Neural cell (in vitro differentiated cells): ENCODE measurements around the gene SMIM10L2A. TPM values are rescaled to one million over a fixed set of nuclear protein-coding genes. Genes with fewer than 3 reads are reported as not detected.

Source experiments
- H2AFZ ChIP-seq: fragments of 200-600, 300-800 bp; sonication (generic), shearing (Covaris generic); 2 replicates; pipeline ENCODE4 v1.6.0; 2014; ENCODE audit warnings: low read depth, mild to moderate bottlenecking, antibody characterized with exemption, low read length, moderate library complexity
- H3F3A ChIP-seq: fragments of 200-600 bp; shearing (Covaris generic); 2 replicates; pipeline ENCODE4 v1.6.1; 2016; ENCODE audit warnings: mild to moderate bottlenecking, moderate library complexity, mixed read lengths, antibody characterized with exemption, low read length; ENCODE audit not compliant: insufficient read depth, poor library complexity, severe bottlenecking
- H3K27ac ChIP-seq: fragments of 200-600, 300-800 bp; sonication (generic), shearing (Covaris generic); 2 replicates; pipeline ENCODE4 v1.5.1; 2014; ENCODE audit warnings: mild to moderate bottlenecking, low read length, moderate library complexity
- H3K27me3 ChIP-seq: fragments of 300-800, 200-600 bp; sonication (generic), shearing (Covaris generic); 2 replicates; pipeline ENCODE4 v1.6.0; 2014; ENCODE audit warnings: mild to moderate bottlenecking, low read depth, low read length, moderate library complexity; ENCODE audit not compliant: insufficient read depth
- H3K36me3 ChIP-seq: fragments of 300-800, 200-600 bp; sonication (generic), shearing (Covaris generic); 2 replicates; pipeline ENCODE4 v1.5.1; 2014; ENCODE audit warnings: mild to moderate bottlenecking, antibody characterized with exemption, low read length, moderate library complexity; ENCODE audit not compliant: insufficient read depth
- H3K4me2 ChIP-seq: fragments of 300-800, 200-600 bp; sonication (generic), shearing (Covaris generic); 2 replicates; pipeline ENCODE4 v1.6.0; 2014; ENCODE audit warnings: mild to moderate bottlenecking, low read length
- H3K4me3 ChIP-seq: fragments of 300-800, 200-600 bp; sonication (generic), shearing (Covaris generic); 2 replicates; pipeline ENCODE4 v1.5.1; 2014; ENCODE audit warnings: mild to moderate bottlenecking, low read length, moderate library complexity
- H3K79me2 ChIP-seq: fragments of 200-600 bp; shearing (Covaris generic); replicated peaks from 2 replicates; pipeline ENCODE4 v1.6.0; 2014; ENCODE audit warnings: mild to moderate bottlenecking, low read length, moderate library complexity; ENCODE audit not compliant: insufficient read depth
- H3K9ac ChIP-seq: fragments of 300-800, 200-600 bp; sonication (generic), shearing (Covaris generic); 2 replicates; pipeline ENCODE4 v1.6.1; 2016; ENCODE audit warnings: mild to moderate bottlenecking, low read length, mixed read lengths
- H3K9me2 ChIP-seq: fragments of 200-600 bp; shearing (Covaris generic); 2 replicates; pipeline ENCODE4 v1.6.1; 2016; ENCODE audit warnings: mild to moderate bottlenecking, low read length, mixed read lengths; ENCODE audit not compliant: insufficient read depth
- H3K9me3 ChIP-seq: fragments of 200-600, 300-800 bp; sonication (generic), shearing (Covaris generic); 2 replicates; pipeline ENCODE4 v1.6.1; 2016; ENCODE audit warnings: mild to moderate bottlenecking, mixed run types, low read length, moderate library complexity, mixed read lengths
- H4K20me1 ChIP-seq: fragments of 200-600 bp; shearing (Covaris generic); 2 replicates; pipeline ENCODE4 v1.6.1; 2016; ENCODE audit warnings: mild to moderate bottlenecking, mixed run types; ENCODE audit not compliant: insufficient read depth
- EP300 ChIP-seq: fragments of 450-650 bp; conservative IDR thresholded peaks from 2 replicates; pipeline ENCODE4 v1.6.1; 2014; ENCODE audit warnings: antibody characterized with exemption, mild to moderate bottlenecking, moderate library complexity; ENCODE audit not compliant: poor library complexity, severe bottlenecking
- EZH2 ChIP-seq: fragments of 200-600, 300-800 bp; shearing (Covaris generic), sonication (generic); IDR thresholded peaks from 2 replicates; pipeline ENCODE4 v1.6.1; 2014; ENCODE audit warnings: antibody characterized with exemption, low read length, borderline replicate concordance, mild to moderate bottlenecking; ENCODE audit not compliant: insufficient read depth, poor library complexity, severe bottlenecking
- MXI1 ChIP-seq: fragments of 450-650 bp; conservative IDR thresholded peaks from 2 replicates; pipeline ENCODE4 v1.6.1; 2014; ENCODE audit warnings: antibody characterized with exemption, mild to moderate bottlenecking; ENCODE audit not compliant: poor library complexity, severe bottlenecking
- POLR2AphosphoS5 ChIP-seq: IDR thresholded peaks from 2 replicates; pipeline ENCODE4 v1.6.1; 2012
- RAD21 ChIP-seq: fragments of 450-650 bp; conservative IDR thresholded peaks from 2 replicates; pipeline ENCODE4 v1.6.1; 2014; ENCODE audit warnings: antibody characterized with exemption, mild to moderate bottlenecking, moderate library complexity
- SMC3 ChIP-seq: fragments of 450-650 bp; conservative IDR thresholded peaks from 2 replicates; pipeline ENCODE4 v1.6.1; 2014; ENCODE audit warnings: antibody characterized with exemption, mild to moderate bottlenecking, moderate library complexity; ENCODE audit not compliant: poor library complexity
- TAF1 ChIP-seq: IDR thresholded peaks from 2 replicates; pipeline ENCODE4 v1.6.1; 2012; ENCODE audit warnings: low read depth
- polyA plus RNA-seq: library from polyadenylated mRNA; depleted of rRNA; stranded (reverse); fragments of >200 nt; gene quantifications from 2 replicates; pipeline ENCODE4 v1.2.3, GENCODE V29; 2014
- TF ChIP-seq, protein P1 (sequence below): IDR thresholded peaks from 2 replicates; pipeline ENCODE4 v1.6.1; 2012; ENCODE audit warnings: borderline replicate concordance
- TF ChIP-seq, protein P2 (sequence below): fragments of 450-650 bp; IDR thresholded peaks from 2 replicates; pipeline ENCODE4 v1.5.1; 2014; ENCODE audit warnings: antibody characterized with exemption, mild to moderate bottlenecking, moderate library complexity; ENCODE audit not compliant: poor library complexity, severe bottlenecking

SMIM10L2A gene
- polyA plus RNA-seq, 1 donor from 2014 or later = 5.4 TPM

DNA sequence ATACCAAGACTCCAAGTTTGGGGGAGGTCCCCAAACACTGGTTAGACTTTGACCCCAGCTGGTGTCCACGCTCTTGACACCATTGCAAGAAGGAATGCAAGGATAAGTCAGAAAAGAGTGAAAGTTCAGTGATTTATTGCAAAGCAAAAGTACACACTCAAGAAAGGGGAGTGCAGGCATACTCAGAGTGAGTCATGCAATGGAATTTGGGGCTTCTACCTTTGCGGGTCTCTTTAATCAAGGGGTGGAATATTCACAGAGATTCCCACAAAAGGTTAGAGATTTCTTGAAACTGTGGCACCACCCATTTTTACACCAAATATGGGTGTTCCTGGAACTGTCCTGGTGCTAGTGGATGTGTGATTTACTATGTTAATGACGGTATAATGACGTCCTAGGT, 5.2 kb upstream of the SMIM10L2A start:
- H3K27ac ChIP-seq = no peak overlapping the region
- no peak overlapping the region for H3K4me3 ChIP-seq
- H3K36me3 ChIP-seq = no peaks in the 10 kb centered on the region
- H2AFZ ChIP-seq = no peak overlapping the region
- no peaks in the 10 kb centered on the region for H3F3A ChIP-seq
- H3K79me2 ChIP-seq = no peaks in the 10 kb centered on the region
- no peak overlapping the region for H3K4me2 ChIP-seq
- H3K9me3 ChIP-seq = no peaks in the 10 kb centered on the region
- H4K20me1 ChIP-seq = no peaks in the 10 kb centered on the region
- H3K9ac ChIP-seq = no peak overlapping the region
- no peaks in the 10 kb centered on the region for H3K27me3 ChIP-seq
- TF ChIP-seq EZH2 (no peak), POLR2AphosphoS5 (no peak), EP300 (no peak), TAF1 (no peak), SMC3 (no peak), RAD21 (no peak)
- TF ChIP-seq, protein P1, sequence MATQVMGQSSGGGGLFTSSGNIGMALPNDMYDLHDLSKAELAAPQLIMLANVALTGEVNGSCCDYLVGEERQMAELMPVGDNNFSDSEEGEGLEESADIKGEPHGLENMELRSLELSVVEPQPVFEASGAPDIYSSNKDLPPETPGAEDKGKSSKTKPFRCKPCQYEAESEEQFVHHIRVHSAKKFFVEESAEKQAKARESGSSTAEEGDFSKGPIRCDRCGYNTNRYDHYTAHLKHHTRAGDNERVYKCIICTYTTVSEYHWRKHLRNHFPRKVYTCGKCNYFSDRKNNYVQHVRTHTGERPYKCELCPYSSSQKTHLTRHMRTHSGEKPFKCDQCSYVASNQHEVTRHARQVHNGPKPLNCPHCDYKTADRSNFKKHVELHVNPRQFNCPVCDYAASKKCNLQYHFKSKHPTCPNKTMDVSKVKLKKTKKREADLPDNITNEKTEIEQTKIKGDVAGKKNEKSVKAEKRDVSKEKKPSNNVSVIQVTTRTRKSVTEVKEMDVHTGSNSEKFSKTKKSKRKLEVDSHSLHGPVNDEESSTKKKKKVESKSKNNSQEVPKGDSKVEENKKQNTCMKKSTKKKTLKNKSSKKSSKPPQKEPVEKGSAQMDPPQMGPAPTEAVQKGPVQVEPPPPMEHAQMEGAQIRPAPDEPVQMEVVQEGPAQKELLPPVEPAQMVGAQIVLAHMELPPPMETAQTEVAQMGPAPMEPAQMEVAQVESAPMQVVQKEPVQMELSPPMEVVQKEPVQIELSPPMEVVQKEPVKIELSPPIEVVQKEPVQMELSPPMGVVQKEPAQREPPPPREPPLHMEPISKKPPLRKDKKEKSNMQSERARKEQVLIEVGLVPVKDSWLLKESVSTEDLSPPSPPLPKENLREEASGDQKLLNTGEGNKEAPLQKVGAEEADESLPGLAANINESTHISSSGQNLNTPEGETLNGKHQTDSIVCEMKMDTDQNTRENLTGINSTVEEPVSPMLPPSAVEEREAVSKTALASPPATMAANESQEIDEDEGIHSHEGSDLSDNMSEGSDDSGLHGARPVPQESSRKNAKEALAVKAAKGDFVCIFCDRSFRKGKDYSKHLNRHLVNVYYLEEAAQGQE = no peak
- TF ChIP-seq, protein P2, sequence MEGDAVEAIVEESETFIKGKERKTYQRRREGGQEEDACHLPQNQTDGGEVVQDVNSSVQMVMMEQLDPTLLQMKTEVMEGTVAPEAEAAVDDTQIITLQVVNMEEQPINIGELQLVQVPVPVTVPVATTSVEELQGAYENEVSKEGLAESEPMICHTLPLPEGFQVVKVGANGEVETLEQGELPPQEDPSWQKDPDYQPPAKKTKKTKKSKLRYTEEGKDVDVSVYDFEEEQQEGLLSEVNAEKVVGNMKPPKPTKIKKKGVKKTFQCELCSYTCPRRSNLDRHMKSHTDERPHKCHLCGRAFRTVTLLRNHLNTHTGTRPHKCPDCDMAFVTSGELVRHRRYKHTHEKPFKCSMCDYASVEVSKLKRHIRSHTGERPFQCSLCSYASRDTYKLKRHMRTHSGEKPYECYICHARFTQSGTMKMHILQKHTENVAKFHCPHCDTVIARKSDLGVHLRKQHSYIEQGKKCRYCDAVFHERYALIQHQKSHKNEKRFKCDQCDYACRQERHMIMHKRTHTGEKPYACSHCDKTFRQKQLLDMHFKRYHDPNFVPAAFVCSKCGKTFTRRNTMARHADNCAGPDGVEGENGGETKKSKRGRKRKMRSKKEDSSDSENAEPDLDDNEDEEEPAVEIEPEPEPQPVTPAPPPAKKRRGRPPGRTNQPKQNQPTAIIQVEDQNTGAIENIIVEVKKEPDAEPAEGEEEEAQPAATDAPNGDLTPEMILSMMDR = no peak
- H3K9me2 ChIP-seq = no peaks in the 10 kb centered on the region

DNA sequence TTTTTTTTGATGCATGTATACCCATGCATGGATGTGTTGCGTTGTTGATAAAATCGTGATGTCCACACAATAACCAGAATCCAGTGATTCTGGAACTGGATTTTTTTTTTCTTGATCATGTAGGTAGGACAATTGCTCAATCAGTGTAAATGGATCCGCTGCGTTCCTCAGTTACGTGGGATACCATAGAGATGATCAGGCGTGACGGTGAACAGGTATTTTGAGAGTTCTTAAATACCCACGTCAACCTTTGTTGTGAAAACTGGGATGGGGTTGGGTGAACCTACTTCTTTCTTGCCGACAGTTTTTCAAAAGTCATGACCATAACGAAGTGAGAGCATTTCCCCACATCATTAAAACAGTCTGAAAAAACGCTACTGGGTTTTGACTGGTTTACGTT, 913 bp upstream of the SMIM10L2A start:
- Histone ChIP-seq H3K4me3 (no peak overlapping the region), H3K27me3 (no peaks in the 10 kb centered on the region)
- TF ChIP-seq RAD21 (no peak), EZH2 (no peak), TAF1 (no peak), POLR2AphosphoS5 (no peak), EP300 (no peak), SMC3 (no peak), MXI1 (no peak)
- TF ChIP-seq, protein P1 = no peak
- TF ChIP-seq, protein P2 = no peak

More for the DNA sequence above, 913 bp upstream of the SMIM10L2A start:
- Histone ChIP-seq H2AFZ (no peak overlapping the region), H3K27ac (no peak overlapping the region), H3K9ac (no peak overlapping the region), H3K9me2 (no peaks in the 10 kb centered on the region), H3K9me3 (no peaks in the 10 kb centered on the region), H3K36me3 (no peaks in the 10 kb centered on the region), H3F3A (no peaks in the 10 kb centered on the region), H3K4me2 (no peak overlapping the region), H3K79me2 (no peaks in the 10 kb centered on the region), H4K20me1 (no peaks in the 10 kb centered on the region)
